Parathyroid adenoma (tissue), 2 donors: ENCODE data around the gene HMGCS1.

Experiments used
- H2AFZ ChIP-seq: fragments of 300-600 bp; sonication (generic); one replicate; pipeline ENCODE4 v1.7.0; 2017; ENCODE audit warnings: antibody characterized with exemption, mild to moderate bottlenecking
- H3K27ac ChIP-seq: fragments of 300-600 bp; sonication (generic); one replicate; pipeline ENCODE4 v1.7.0; 2017
- H3K27me3 ChIP-seq: fragments of 300-600 bp; sonication (generic); one replicate; pipeline ENCODE4 v1.7.0; 2017; ENCODE audit warnings: low read length; ENCODE audit not compliant: control insufficient read depth, insufficient read depth
- H3K36me3 ChIP-seq: fragments of 300-600 bp; sonication (generic); one replicate; pipeline ENCODE4 v1.7.0; 2017; ENCODE audit warnings: low read length; ENCODE audit not compliant: control insufficient read depth, insufficient read depth
- H3K4me1 ChIP-seq: fragments of 300-600 bp; sonication (generic); one replicate; pipeline ENCODE4 v1.7.0; 2017; ENCODE audit warnings: control low read depth
- H3K4me2 ChIP-seq: fragments of 300-600 bp; sonication (generic); one replicate; pipeline ENCODE4 v1.7.0; 2017; ENCODE audit warnings: low read length
- H3K4me3 ChIP-seq: fragments of 300-600 bp; sonication (generic); one replicate; pipeline ENCODE4 v1.7.0; 2017; ENCODE audit warnings: low read depth, low read length
- H3K79me2 ChIP-seq: fragments of 300-600 bp; sonication (generic); one replicate; pipeline ENCODE4 v1.7.0; 2017; ENCODE audit warnings: control low read depth
- H3K9ac ChIP-seq: fragments of 300-600 bp; sonication (generic); one replicate; pipeline ENCODE4 v1.7.0; 2017; ENCODE audit warnings: mild to moderate bottlenecking
- H3K9me3 ChIP-seq: fragments of 300-600 bp; sonication (generic); one replicate; pipeline ENCODE4 v1.7.0; 2017; ENCODE audit warnings: low read length; ENCODE audit not compliant: control insufficient read depth
- CTCF ChIP-seq: fragments of 300-600 bp; sonication (generic); IDR thresholded peaks from one replicate; pipeline ENCODE4 v1.7.0; 2017; ENCODE audit warnings: antibody characterized with exemption, mild to moderate bottlenecking
- donor health status: primary hyperparathyroidism.

HMGCS1 gene

GRCh38 chr5:43320846-43321245 is 7.6 kb upstream of the HMGCS1 start:
- no peak for TF ChIP-seq CTCF
- H3K36me3 ChIP-seq = no peaks in the 10 kb centered on the region
- H3K4me2 ChIP-seq = no peak overlapping the region
- H3K27me3 ChIP-seq = no peaks in the 10 kb centered on the region
- H3K27ac ChIP-seq = no peak overlapping the region
- no peak overlapping the region for H3K9ac ChIP-seq
- no peak overlapping the region for H3K4me3 ChIP-seq
- H3K9me3 ChIP-seq = no peaks in the 10 kb centered on the region
- no peaks in the 10 kb centered on the region for H3K4me1 ChIP-seq
- H2AFZ ChIP-seq = no peak overlapping the region
- H3K79me2 ChIP-seq = no peaks in the 10 kb centered on the region

GRCh38 chr5:43316421-43316820 is 3.2 kb upstream of the HMGCS1 start:
- H3K79me2 ChIP-seq = peaks cover 12% of the 10 kb centered on the region
- H3K4me2 ChIP-seq = no peak overlapping the region
- no peaks in the 10 kb centered on the region for H3K27me3 ChIP-seq
- H3K9me3 ChIP-seq = no peaks in the 10 kb centered on the region
- no peak overlapping the region for H3K27ac ChIP-seq
- no peak for TF ChIP-seq CTCF
- no peak overlapping the region for H2AFZ ChIP-seq
- no peaks in the 10 kb centered on the region for H3K36me3 ChIP-seq
- no peaks in the 10 kb centered on the region for H3K4me1 ChIP-seq
- no peak overlapping the region for H3K9ac ChIP-seq
- no peak overlapping the region for H3K4me3 ChIP-seq

GRCh38 chr5:43315682-43316081 is 2.5 kb upstream of the HMGCS1 start:
- Histone ChIP-seq H2AFZ (no peak overlapping the region), H3K4me1 (no peaks in the 10 kb centered on the region), H3K4me2 (no peak overlapping the region), H3K79me2 (peaks cover 16% of the 10 kb centered on the region), H3K36me3 (no peaks in the 10 kb centered on the region), H3K9ac (no peak overlapping the region), H3K27ac (no peak overlapping the region), H3K27me3 (no peaks in the 10 kb centered on the region), H3K9me3 (no peaks in the 10 kb centered on the region), H3K4me3 (no peak overlapping the region)
- no peak for TF ChIP-seq CTCF

GRCh38 chr5:43315263-43315662 is 2.1 kb upstream of the HMGCS1 start:
- Histone ChIP-seq H3K36me3 (no peaks in the 10 kb centered on the region), H3K4me3 (no peak overlapping the region), H3K9me3 (no peaks in the 10 kb centered on the region), H3K4me2 (no peak overlapping the region), H3K4me1 (no peaks in the 10 kb centered on the region), H3K79me2 (peaks cover 18% of the 10 kb centered on the region), H3K9ac (no peak overlapping the region), H3K27me3 (no peaks in the 10 kb centered on the region), H2AFZ (no peak overlapping the region), H3K27ac (no peak overlapping the region)
- TF ChIP-seq CTCF = no peak

GRCh38 chr5:43314724-43315123 is 1.5 kb upstream of the HMGCS1 start:
- Histone ChIP-seq H2AFZ (no peak overlapping the region), H3K4me3 (no peak overlapping the region), H3K4me2 (no peak overlapping the region), H3K27me3 (no peaks in the 10 kb centered on the region), H3K27ac (no peak overlapping the region), H3K9ac (no peak overlapping the region), H3K4me1 (no peaks in the 10 kb centered on the region), H3K9me3 (no peaks in the 10 kb centered on the region), H3K79me2 (peaks cover 23% of the 10 kb centered on the region), H3K36me3 (no peaks in the 10 kb centered on the region)
- TF ChIP-seq CTCF = no peak
